ENCODE measurements around the gene CHRDL2.

GRCh38 chr11:74677131-74677530, 54.1 kb downstream of the CHRDL2 start:
- TF ChIP-seq CTCF (IDR thresholded peaks at IDR 0.05) = no peak
- no peak for TF ChIP-seq POLR2A (IDR thresholded peaks at IDR 0.05)
